Measurements from ENCODE around the gene ABHD12B. TPM values are rescaled to one million over a fixed set of nuclear protein-coding genes. Genes with fewer than 3 reads are reported as not detected.

ABHD12B gene
- total and polyA plus RNA-seq, 2 donors from 2014 or later = 0.88 TPM; not detected in 1

- FAIRE-seq = no peak
Observed at GRCh38 chr14:50834802-50835276, 37.0 kb upstream of the ABHD12B start.

GRCh38 chr14:50835280-50835679 is 36.6 kb upstream of the ABHD12B start:
- no peak overlapping the region for H3K4me3 ChIP-seq (ENCODE audit: low read length in 3 of 3)
- H3K36me3 ChIP-seq (ENCODE audit: control insufficient read depth in 2 of 3, insufficient read depth in 3 of 3, low read length in 3 of 3) = no peaks in the 10 kb centered on the region
- H3K4me1 ChIP-seq (ENCODE audit: control insufficient read depth in 2 of 3, insufficient read depth in 2 of 3, low read depth in 1 of 3, low read length in 3 of 3) = peaks cover 0 to 5% (median 0%) of the 10 kb centered on the region in 3 donors
- H3K27me3 ChIP-seq (ENCODE audit: control insufficient read depth, insufficient read depth, low read length) = no peaks in the 10 kb centered on the region
- intact Hi-C loops (cut with DNase I) = no loop called here
- no peaks in the 10 kb centered on the region for H3K9me3 ChIP-seq (ENCODE audit: control insufficient read depth in 2 of 3, insufficient read depth in 1 of 3, low read length in 3 of 3)
- TF ChIP-seq, protein P1, sequence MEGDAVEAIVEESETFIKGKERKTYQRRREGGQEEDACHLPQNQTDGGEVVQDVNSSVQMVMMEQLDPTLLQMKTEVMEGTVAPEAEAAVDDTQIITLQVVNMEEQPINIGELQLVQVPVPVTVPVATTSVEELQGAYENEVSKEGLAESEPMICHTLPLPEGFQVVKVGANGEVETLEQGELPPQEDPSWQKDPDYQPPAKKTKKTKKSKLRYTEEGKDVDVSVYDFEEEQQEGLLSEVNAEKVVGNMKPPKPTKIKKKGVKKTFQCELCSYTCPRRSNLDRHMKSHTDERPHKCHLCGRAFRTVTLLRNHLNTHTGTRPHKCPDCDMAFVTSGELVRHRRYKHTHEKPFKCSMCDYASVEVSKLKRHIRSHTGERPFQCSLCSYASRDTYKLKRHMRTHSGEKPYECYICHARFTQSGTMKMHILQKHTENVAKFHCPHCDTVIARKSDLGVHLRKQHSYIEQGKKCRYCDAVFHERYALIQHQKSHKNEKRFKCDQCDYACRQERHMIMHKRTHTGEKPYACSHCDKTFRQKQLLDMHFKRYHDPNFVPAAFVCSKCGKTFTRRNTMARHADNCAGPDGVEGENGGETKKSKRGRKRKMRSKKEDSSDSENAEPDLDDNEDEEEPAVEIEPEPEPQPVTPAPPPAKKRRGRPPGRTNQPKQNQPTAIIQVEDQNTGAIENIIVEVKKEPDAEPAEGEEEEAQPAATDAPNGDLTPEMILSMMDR (IDR thresholded peaks at IDR 0.05; ENCODE audit: borderline replicate concordance, extremely low read depth, insufficient read depth) = no peak
- DNase-seq (no peak), FAIRE-seq (no peak)
- no peak overlapping the region for H3K27ac ChIP-seq (ENCODE audit: low read depth in 2 of 2, low read length in 2 of 2)
- no peak overlapping the region for H3K9ac ChIP-seq (ENCODE audit: low read length in 3 of 3)

More at GRCh38 chr14:50834802-50835276, 37.0 kb upstream of the ABHD12B start:
- peaks cover 0 to 5% (median 0%) of the 10 kb centered on the region in 3 donors for H3K4me1 ChIP-seq (ENCODE audit: control insufficient read depth in 2 of 3, insufficient read depth in 2 of 3, low read depth in 1 of 3, low read length in 3 of 3)
- no peaks in the 10 kb centered on the region for H3K36me3 ChIP-seq (ENCODE audit: control insufficient read depth in 2 of 3, insufficient read depth in 3 of 3, low read length in 3 of 3)
- H3K9ac ChIP-seq (ENCODE audit: low read length in 3 of 3) = no peak overlapping the region
- no peak overlapping the region for H3K4me3 ChIP-seq (ENCODE audit: low read length in 3 of 3)
- TF ChIP-seq, protein P1 (IDR thresholded peaks at IDR 0.05; ENCODE audit: borderline replicate concordance, extremely low read depth, insufficient read depth) = no peak
- H3K9me3 ChIP-seq (ENCODE audit: control insufficient read depth in 2 of 3, insufficient read depth in 1 of 3, low read length in 3 of 3) = no peaks in the 10 kb centered on the region
- no peaks in the 10 kb centered on the region for H3K27me3 ChIP-seq (ENCODE audit: control insufficient read depth, insufficient read depth, low read length)
- DNase-seq = no peak
- no peak overlapping the region for H3K27ac ChIP-seq (ENCODE audit: low read depth in 2 of 2, low read length in 2 of 2)
- intact Hi-C loops (cut with DNase I) = no loop called here

GRCh38 chr14:50836515-50836914 is 35.3 kb upstream of the ABHD12B start:
- FAIRE-seq (no peak), DNase-seq (no peak)
- H3K36me3 ChIP-seq (ENCODE audit: control insufficient read depth in 2 of 3, insufficient read depth in 3 of 3, low read length in 3 of 3) = no peaks in the 10 kb centered on the region
- no peak overlapping the region for H3K9ac ChIP-seq (ENCODE audit: low read length in 3 of 3)
- H3K27me3 ChIP-seq (ENCODE audit: control insufficient read depth, insufficient read depth, low read length) = no peaks in the 10 kb centered on the region
- peaks cover 0 to 5% (median 0%) of the 10 kb centered on the region in 3 donors for H3K4me1 ChIP-seq (ENCODE audit: control insufficient read depth in 2 of 3, insufficient read depth in 2 of 3, low read depth in 1 of 3, low read length in 3 of 3)
- no peak overlapping the region for H3K27ac ChIP-seq (ENCODE audit: low read depth in 2 of 2, low read length in 2 of 2)
- TF ChIP-seq, protein P1 (IDR thresholded peaks at IDR 0.05; ENCODE audit: borderline replicate concordance, extremely low read depth, insufficient read depth) = no peak
- intact Hi-C loops (cut with DNase I) = no loop called here
- H3K9me3 ChIP-seq (ENCODE audit: control insufficient read depth in 2 of 3, insufficient read depth in 1 of 3, low read length in 3 of 3) = no peaks in the 10 kb centered on the region
- H3K4me3 ChIP-seq (ENCODE audit: low read length in 3 of 3) = no peak overlapping the region

DNA sequence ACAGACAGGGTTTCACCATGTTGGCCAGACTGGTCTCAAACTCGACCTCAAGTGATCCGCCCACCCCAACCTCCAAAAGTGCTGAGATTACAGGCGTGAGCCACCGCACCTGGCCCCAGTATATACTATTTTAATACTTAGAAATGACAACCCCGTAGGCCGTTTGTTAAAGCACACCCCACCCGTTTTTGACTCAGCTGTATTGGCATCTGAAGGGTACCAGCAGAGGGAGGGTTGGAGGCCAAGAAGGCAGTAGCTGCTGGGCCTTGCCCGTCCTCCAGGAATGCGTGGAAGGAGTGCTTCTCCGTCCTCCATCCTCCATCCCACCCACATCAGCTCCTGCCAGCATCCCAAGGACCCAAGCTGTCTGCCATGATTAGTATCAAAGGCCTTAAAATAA is 34.6 kb upstream of the ABHD12B start:
- Histone ChIP-seq H3K9ac (ENCODE audit: low read length in 3 of 3) (no peak overlapping the region), H3K36me3 (ENCODE audit: control insufficient read depth in 2 of 3, insufficient read depth in 3 of 3, low read length in 3 of 3) (no peaks in the 10 kb centered on the region), H3K4me1 (ENCODE audit: control insufficient read depth in 2 of 3, insufficient read depth in 2 of 3, low read depth in 1 of 3, low read length in 3 of 3) (no peaks in the 10 kb centered on the region), H3K9me3 (ENCODE audit: control insufficient read depth in 2 of 3, insufficient read depth in 1 of 3, low read length in 3 of 3) (no peaks in the 10 kb centered on the region), H3K27me3 (ENCODE audit: control insufficient read depth, insufficient read depth, low read length) (no peaks in the 10 kb centered on the region), H3K27ac (ENCODE audit: low read depth in 2 of 2, low read length in 2 of 2) (no peak overlapping the region), H3K4me3 (ENCODE audit: low read length in 3 of 3) (no peak overlapping the region)
- DNase-seq (no peak), FAIRE-seq (no peak)
- TF ChIP-seq, protein P1 (IDR thresholded peaks at IDR 0.05; ENCODE audit: borderline replicate concordance, extremely low read depth, insufficient read depth) = no peak
- intact Hi-C loops (cut with DNase I) = no loop called here
